Measurements from ENCODE around the gene BCL7C. TPM values are rescaled to one million over a fixed set of nuclear protein-coding genes. Genes with fewer than 3 reads are reported as not detected.

BCL7C gene
- total RNA-seq, 1 experiment from 2014 or later = 45.8 TPM

- intact Hi-C loops (cut with micrococcal nuclease; ENCODE audit: unreplicated experiment) = no loop called here
- peak overlapping the region; percentile 72 to 87 for H3K4me3 ChIP-seq (ENCODE audit: low read depth in 2 of 2, low read length in 2 of 2)
- H3K9me3 ChIP-seq (ENCODE audit: control insufficient read depth, insufficient read depth, low read depth, low read length) = no peaks in the 10 kb centered on the region
- H3K4me1 ChIP-seq (ENCODE audit: control insufficient read depth, insufficient read depth, low read length) = peaks cover 11% of the 10 kb centered on the region
- no peak for ATAC-seq
- DNase-seq (ENCODE audit: low read depth, low spot score) = no peak
- BruUV-seq (replicated peaks) = no TSS peak
- H3K27ac ChIP-seq (ENCODE audit: low read length) = peak overlapping the region; percentile 95
- ChIA-PET POLR2A (interaction anchor here (0.5 to 1.1 kb wide), 2 partner anchors 18 to 60 kb away, joined by 7 to 13 read pairs; no protein-coding TSS in a partner anchor), CTCF (interaction anchor here (0.5 kb wide), 1 partner anchor 16 kb away, joined by 4 read pairs; no protein-coding TSS in a partner anchor)
- in situ Hi-C loops (cut with HindIII; ENCODE audit: low pct_unique_long_range_greater_than_20kb, low sequenced_read_pairs) = no loop called here
- peaks cover 5% of the 10 kb centered on the region; the same call in 1 of the 2 replicates for H3K36me3 ChIP-seq (ENCODE audit: control insufficient read depth, insufficient read depth, low read length)
- TF ChIP-seq REST (IDR thresholded peaks at IDR 0.05; ENCODE audit: insufficient read depth in 1 of 2, low read depth in 2 of 2, low read length in 1 of 2) (no peak), SIN3A (IDR thresholded peaks at IDR 0.05; ENCODE audit: borderline replicate concordance, insufficient read depth, low read depth, low read length) (no peak)
- no peaks in the 10 kb centered on the region for H3K27me3 ChIP-seq (ENCODE audit: control insufficient read depth, insufficient read depth, low read length)
Observed at GRCh38 chr16:30874244-30874820, 19.5 kb downstream of the BCL7C start.

DNA sequence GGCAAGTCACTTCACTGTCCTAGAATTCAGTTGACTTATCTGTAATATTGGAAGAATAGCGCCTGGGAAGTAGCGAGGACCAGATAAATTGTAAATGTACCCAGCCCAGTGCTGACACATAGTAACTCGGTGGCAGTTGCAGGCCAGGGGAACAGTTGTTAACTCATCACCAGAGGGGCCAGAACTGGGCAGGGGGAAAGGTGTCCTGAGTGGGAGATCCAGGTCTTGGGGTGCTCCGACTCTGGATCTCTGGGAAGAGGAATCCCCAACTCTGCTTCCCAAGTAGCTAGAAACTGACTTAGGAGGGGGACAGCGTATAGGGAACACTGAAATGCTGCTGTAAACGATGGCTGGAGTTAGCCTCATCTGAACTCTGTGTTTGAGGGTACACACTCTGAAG lies 23.0 kb downstream of the BCL7C start:
- Histone ChIP-seq H3K27me3 (ENCODE audit: control insufficient read depth, insufficient read depth, low read length) (no peaks in the 10 kb centered on the region), H3K4me3 (ENCODE audit: low read depth in 2 of 2, low read length in 2 of 2) (no peak overlapping the region), H3K9me3 (ENCODE audit: control insufficient read depth, insufficient read depth, low read depth, low read length) (no peaks in the 10 kb centered on the region), H3K4me1 (ENCODE audit: control insufficient read depth, insufficient read depth, low read length) (peaks cover 1% of the 10 kb centered on the region), H3K27ac (ENCODE audit: low read length) (no peak overlapping the region), H3K36me3 (ENCODE audit: control insufficient read depth, insufficient read depth, low read length) (peaks cover 3% of the 10 kb centered on the region; the same call in 1 of the 2 replicates)
- ATAC-seq = no peak
- DNase-seq (ENCODE audit: low read depth, low spot score) = no peak
- ChIA-PET POLR2A (no interaction called here), CTCF (no interaction called here)
- in situ Hi-C loops (cut with HindIII; ENCODE audit: low pct_unique_long_range_greater_than_20kb, low sequenced_read_pairs) = no loop called here
- intact Hi-C loops (cut with micrococcal nuclease; ENCODE audit: unreplicated experiment) = no loop called here
- BruUV-seq (replicated peaks) = TSS peak; percentile 34
- TF ChIP-seq TCF7L2 (IDR thresholded peaks at IDR 0.05; ENCODE audit: low read depth, low read length) (no peak), CTCF (IDR thresholded peaks at IDR 0.05) (no peak), POLR2AphosphoS5 (IDR thresholded peaks at IDR 0.05; ENCODE audit: low read depth, low read length) (no peak), SIN3A (IDR thresholded peaks at IDR 0.05; ENCODE audit: borderline replicate concordance, insufficient read depth, low read depth, low read length) (no peak), REST (IDR thresholded peaks at IDR 0.05; ENCODE audit: insufficient read depth in 1 of 2, low read depth in 2 of 2, low read length in 1 of 2) (no peak)
